Stimulated activated CD4-positive, alpha-beta T cell treated with anti-CD3 and anti-CD28 coated beads, Interleukin-12 subunit alpha, Interleukin-12 subunit beta, amount 100 ng/mL, for 4 hours (primary cell): ENCODE measurements around the gene PLA2G2D.

Experiments used
- DNase-seq: peaks from one replicate; pipeline ENCODE4 v3.0.0-alpha.2; 2020

PLA2G2D gene, protein sequence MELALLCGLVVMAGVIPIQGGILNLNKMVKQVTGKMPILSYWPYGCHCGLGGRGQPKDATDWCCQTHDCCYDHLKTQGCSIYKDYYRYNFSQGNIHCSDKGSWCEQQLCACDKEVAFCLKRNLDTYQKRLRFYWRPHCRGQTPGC

DNA sequence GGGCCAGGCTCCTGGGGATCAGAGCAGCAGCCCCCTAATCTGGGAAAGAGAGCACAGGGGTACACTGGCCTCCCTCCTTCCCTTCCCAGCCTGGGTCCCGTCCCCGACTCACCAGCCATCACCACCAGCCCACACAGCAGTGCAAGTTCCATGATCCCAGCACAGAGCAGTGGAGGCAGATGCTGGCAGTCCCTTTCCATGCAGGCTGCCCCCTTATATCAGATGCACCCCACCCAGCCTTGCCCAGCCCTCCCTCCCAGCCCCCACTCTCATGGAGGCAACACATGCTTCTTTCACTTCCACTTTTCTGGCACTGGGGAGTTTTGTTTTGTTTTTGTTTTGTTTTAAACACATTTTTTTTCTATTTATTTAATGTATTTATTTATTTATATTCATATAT, at the start of gene PLA2G2D:
Gene PLA2G2D (minus strand): TSS at position 190 of the 400 bp plus-strand sequence. CDS start 38 bp downstream, at position 152.
- DNase-seq, result no peak

DNA sequence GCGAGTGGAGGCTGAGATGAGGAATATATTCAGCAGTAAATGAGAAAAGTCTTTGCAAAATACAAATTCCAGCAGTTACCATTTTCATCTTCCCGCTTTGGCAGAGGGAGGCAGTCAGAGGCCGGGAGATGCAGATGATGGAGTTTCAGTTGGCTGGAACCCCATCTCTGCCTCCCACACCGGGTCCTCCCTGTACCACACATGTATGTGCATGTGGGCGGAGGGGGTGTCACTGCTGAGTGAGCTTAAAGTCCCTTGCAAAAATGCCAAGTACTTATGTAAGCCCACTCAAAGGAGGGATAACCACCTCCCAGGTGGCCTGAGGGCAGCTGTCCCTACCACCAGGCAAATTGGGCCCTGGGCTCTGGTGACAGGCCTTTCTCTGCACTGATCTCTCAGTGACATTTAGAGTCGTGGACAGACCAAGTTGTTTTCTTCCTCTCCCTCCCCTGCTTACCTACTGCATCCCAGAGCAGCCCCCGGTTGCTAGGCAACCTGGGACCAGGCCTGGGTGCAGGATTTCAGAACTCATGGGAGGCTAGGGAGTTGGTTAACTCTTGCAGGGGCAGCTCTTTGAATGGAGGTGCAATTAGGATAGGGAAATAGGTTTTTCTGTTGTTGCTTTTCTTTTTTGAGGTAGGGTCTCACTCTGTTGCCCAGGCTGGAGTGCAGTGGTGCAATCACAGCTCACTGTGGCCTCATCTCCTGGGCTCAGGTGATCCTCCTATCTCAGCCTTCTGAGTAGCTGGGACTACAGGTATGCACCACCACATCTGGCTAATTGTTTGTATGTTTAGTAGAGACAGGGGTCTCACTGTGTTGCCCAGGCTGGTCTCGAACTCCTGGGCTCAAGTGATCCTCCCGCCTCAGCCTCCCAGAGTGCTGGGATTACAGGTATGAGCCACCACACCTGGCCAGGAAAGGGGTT, 49.5 kb upstream of the PLA2G2D start:
- DNase-seq, result no peak

DNA sequence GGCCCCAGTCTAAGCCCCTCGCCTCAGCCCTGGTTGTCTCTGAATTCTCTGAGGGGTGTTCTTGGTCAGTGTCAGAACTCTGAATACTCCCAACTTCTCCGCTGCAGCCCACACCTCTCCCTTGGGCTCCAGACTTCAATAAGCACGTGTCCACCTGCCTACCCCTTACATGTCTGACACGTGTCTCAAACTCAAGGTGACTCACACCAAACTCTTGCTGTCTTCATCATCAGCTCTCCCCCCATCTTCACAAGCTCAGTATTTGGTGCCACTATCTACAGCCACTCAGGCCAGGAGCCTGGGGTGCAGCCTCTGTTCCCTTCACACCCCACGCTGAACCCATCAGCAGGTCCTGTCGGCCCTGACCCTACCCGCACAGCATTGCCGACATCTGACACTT, 47.8 kb upstream of the PLA2G2D start:
- no peak for DNase-seq

DNA sequence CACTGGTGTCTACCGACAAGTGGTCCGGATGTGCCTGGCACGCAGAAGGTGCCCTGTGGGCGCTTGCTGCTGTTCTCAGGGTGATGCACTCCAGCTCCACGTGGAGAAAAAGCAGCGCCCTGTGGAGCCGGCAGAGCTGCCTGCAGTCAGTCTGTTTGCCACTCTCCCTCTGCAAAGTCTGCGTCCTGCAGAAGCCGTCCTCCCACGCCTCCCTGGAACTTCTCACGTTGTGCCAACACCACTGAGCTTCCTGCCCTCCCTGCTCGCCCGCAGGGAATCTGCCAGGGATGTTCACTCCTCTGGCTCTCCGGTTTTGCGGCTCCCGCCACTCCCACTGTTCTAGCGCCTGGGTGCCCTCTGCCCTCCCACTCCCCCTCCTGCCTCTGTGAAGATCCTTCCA, 46.7 kb upstream of the PLA2G2D start:
- no peak for DNase-seq

DNA sequence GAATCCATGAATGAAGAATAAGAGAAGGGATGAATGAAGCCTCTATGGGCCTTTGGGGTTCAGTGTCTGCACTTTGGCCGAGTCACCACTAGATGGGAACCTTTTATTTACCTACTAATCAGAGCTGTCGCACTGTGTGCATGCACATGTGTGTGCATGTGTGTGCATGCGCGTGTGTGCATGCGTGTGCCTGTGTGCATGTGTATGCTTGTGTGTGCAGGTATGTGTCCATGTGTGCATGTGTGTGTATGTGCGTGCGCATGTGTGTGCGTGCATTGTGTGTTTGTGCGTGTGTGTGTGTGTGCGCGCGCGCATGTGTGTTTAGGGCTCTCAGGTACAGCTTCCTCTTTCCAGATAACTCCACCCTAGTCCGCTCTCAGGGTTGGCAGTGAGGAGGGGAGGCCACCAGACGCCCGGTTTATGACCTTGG, 46.2 kb upstream of the PLA2G2D start:
- DNase-seq, result no peak

DNA sequence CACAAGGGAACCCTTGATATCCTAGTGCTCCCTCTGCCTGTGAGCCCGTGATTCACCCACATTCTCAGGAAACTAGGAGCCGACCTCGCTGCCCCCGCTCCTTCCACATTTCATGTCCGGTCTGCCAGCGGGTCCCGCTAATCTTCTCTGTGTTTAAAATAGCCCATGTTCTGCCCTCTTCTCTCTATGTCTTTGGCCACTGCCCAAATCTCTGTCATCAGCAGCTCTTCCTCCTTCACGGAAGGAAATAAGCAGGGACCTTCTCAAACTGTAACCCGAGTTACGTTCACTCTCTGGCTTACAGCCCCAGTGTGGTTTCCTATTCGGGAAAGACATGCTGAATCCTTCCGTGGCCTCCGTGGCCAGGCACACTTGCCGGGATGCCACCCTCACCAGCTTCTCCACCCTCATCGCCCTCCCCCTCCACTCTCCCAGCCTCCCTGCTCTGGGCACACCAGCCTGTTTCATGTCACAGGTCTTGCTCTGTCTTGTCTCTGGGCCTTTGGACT, 45.4 kb upstream of the PLA2G2D start:
- DNase-seq, result no peak

DNA sequence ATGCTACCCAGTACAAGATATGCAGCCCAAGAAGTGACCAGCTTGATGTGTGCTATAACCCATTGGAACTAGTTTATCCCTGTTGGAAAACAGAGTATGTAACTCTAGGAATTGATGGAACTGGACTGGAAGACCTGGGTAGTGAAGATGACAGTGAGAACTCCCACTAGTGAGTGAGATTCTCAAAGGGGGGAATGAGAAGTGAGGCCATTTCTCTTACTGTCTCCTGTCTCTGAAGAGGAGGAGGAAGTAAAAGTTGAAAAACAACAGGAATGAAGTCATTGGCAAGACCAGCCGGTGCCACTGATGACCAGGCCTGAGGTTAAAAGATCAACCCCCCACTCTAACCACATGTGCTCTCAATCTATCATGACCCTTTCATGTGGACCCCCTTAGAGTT, 40.7 kb upstream of the PLA2G2D start:
- DNase-seq, result no peak

DNA sequence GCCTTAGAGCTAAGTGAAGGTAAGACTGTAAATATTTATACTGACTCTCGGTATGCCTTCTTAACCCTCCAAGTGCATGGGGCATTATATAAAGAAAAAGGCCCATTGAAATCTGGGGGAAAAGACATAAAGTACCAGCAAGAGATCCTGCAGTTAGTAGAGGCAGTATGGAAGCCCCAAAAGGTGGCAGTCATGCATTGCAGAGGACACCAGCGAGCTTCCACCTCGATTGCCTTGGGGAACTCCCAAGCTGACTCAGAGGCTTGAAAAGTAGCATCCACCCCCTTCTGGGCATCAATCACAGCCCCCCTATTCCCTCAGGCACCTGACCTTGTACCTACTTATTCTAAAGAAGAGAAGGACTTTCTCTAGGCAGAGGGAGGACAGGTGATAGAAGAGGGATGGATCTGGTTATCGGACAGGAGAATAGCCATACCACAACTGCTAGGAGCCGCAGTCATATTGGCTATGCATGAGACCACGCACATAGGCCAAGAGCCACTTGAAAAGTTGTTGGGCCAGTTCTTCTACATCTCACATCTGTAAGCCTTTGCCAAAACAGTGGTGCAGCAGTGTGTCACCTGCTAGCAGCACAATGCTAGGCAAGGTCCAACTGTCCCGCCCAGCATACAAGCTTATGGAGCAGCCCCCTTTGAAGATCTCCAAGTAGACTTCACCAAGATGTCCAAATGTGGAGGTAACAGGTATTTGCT, 39.2 kb upstream of the PLA2G2D start:
- no peak for DNase-seq

DNA sequence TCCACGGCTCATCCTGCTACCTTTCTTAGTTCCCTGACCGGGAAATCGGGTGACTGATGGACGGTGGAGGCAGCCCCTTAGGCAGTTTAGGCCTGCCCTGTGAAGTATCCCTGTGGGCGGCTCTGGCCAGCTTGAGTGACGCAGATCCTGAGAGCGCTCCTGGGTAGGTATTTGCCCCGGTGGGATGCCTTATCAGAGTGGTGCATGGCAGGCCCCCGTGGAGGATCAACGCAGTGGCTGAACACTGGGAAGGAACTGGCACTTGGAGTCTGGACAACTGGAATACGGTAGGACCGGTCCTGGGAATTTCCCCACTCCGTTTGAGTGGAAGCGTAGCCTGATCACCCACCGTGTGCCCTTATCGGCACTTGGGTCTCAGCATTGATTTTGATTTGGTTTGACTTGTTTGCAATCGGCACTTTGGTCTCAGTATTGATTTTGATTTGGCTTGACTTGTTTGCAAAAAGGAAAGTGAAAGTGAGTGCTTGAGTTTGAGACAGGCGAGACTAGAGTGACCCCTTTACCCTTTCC, 35.0 kb upstream of the PLA2G2D start:
- DNase-seq, result no peak

DNA sequence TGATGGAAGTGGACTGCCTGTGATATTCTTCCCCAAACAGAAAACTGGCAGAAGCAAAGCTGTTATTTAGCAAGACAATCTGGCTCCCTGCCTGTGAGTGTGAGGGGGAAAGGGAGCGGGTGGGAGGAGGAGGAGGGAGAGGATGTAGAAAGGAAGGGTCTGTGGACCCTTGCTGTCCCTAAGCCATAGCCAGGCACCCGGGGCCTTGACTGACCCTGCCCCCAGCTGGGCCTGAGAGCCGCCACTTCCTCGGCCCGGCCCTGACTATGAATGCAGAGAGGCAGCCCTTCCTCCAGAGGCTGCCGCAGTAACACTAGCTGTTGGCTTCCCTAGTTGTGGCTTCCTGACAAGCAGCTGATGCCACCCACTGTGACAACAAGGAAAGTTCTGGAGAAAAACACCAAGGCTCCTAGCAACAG, 33.7 kb upstream of the PLA2G2D start:
- no peak for DNase-seq

DNA sequence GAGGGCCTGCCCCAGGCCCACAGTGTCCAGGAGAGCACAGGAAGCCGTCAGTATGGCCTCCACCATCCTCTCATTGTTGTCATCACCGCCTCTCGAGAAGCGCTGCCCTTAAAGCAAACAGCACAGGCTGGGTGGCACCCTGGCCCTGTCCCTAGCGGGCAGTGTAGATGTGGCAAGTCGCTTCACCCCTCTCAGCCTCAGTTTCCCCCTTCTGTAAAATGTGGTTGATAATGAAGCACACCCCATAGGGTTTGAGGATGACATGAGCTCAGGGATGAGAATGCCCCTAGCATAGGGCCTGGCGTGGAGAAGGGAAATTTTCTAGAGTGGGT, 33.2 kb upstream of the PLA2G2D start:
- no peak for DNase-seq

DNA sequence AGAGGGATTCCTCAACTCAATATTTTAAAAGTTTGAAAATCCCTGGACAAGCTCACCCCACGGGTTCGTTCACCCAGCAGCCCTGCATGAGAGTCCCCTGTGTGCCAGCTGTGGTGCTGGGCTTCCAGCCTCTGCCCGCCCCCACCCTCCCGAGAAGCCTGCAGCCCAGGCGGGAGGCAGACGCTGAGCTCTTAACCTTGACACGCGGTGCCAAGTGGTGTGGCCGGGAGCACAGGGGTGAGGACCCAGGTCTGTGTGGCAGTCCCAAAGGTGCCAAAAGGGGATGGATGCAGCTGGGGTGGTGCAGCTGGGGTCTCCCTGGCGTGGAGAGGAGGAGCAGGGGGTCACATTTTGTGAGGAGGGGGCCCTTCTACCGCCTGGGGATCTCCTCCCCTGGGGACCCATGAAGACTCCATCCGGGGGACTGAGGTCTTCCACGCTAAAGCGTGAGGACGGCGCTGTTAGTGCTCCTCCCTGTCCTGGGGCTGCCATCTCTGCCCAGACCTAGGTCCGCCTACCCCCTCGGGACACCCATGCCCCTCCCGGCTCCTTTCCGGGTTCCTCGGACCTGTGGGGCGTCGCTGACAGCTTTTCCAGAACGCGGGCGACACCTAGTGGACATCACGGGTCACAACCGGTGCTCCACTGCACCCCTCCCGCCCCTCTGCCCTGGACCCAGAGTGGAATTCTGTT, 32.7 kb upstream of the PLA2G2D start:
- DNase-seq, result peak; percentile 74

DNA sequence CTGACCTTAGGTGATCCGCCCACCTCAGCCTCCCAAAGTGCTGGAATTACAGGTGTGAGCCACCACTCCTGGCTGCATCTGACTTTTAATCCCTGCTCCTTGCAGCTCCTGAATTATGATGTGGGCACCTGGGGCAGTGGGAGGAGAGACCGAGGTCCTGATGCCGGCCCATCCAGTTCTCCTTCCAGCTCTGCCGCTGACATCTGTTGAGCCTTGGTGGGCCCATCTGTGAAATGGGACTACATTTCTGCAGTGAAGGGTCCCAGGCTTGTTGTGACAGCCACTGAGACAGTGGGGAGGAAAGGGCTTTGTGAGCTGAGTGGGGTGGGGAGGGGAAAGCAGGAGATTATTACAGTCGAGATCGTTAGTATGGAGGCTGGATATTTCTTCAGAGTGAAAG, 31.6 kb upstream of the PLA2G2D start:
- no peak for DNase-seq

DNA sequence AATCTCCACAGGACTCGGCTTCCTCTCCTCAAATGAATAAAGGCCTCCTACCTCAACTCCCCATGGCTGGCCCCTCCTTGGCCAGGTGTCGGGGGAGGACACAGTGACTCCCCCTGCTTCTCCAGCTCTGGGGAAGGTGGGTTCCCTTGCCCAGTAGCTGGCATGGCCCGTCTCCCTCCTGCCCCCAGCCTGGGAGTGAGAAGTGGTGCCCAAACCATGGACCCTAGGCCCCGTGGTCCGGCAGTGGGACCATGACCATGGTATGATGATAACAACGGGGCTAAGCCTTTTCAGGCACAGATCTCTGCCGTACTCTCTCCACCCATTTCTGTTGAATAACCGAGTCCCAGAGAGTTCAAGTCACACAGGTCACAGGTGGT, 31.0 kb upstream of the PLA2G2D start:
- no peak for DNase-seq

DNA sequence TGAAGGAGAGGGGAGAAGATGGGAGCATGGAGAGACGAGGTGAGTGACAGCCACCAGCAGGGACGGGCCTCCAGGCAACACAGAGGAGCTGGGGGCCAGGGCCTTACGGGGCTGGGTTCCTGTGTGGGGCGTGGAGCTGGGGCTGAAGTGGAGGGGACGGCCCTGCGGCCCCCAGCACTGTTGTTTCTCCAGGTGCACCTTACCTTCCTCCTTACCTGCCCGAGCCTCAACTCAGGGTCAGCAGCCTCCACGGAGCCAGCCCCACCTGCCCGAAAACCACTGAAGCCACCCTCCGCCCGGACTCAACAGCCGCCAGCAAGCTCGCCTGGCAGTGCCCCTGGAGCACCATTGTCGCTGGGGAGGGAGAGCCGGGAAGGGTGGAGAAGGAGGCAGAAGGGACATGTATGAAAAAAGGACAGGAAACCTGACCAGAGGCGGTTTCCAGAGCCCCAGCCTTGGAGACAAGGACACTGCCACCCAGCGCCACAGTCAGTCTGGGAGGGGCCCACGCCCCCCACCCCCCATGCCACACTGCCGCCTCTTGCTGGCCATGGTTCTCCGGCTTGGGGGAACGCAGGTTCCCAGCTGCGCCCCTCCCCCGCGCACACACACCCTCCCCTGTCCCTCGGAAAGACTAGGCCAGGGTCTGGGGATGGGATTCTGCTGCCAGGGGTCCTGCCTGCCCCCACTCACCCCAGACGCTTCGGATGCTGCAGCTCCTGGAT, 30.4 kb upstream of the PLA2G2D start:
- no peak for DNase-seq

DNA sequence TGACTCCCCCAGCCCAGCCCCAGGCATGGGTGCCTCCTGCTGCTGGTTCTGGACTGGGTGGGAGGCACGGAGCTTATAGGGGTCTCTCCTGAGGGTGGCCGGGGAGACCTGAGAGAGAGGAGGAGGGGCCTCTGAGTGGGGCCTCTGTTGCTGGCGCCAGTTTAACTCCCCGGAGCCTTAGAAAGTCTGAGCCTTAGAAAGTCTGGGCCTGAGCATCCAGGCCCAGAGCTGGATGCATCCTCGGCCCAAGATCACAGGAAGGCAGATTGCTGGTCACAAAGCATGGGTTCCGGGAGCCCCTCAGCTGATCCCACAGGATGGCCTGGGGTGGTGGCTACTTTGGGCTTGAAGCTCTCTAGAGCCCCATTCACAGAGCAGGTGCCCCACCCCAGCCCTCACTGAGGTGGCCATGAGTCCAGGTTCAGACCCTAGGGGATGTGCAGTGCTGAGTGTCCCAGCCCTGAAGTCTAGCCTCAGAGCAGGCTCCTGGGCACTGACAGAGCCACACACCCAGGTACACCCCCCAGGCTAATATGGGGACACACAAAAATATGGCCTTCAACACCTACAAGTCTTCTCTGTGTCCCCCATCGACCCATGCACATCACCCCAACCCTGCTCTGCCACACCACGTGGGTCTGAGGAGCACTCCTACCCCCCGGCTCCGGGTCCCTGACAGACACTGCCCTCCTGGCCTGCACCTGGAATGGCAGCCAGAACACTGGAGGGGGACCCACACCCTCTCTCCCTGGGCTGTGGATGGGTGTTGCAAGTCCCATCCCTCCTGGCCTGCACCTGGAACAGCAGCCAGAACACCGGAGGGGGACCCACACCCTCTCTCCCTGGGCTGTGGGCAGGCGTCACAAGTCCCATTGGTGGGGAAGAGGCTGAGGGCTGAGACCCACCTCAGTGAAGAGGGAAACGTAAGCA, 29.5 kb upstream of the PLA2G2D start:
- DNase-seq, result no peak

DNA sequence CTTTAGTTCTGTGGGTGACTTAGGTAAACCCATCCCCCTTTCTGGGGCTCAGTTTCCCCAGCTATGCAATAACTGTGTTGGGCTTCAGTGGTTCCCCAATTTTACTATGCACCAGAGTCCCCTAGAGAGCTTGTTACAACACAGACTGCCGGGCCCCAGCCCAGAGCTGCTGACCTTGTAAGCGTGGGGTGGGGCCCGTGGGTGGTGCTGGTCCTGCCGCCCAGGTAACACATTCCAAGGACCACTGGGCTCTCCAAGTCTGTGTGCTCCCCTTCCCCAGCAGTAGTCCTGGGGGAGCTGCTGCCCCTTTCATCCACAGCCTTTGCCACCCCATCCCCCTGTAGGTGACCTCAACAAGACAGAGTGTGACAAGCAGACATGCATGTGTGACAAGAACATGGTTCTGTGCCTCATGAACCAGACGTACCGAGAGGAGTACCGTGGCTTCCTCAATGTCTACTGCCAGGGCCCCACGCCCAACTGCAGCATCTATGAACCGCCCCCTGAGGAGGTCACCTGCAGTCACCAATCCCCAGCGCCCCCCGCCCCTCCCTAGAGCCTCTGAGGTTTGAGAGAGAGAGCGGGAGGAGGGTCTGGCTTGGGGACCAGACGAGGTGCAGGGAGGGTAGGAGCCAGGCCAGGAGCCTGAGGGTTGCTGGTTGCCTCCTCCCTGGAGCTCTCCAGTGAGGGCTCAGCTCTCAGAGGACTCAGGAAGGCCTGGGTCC, 28.7 kb upstream of the PLA2G2D start:
- no peak for DNase-seq

DNA sequence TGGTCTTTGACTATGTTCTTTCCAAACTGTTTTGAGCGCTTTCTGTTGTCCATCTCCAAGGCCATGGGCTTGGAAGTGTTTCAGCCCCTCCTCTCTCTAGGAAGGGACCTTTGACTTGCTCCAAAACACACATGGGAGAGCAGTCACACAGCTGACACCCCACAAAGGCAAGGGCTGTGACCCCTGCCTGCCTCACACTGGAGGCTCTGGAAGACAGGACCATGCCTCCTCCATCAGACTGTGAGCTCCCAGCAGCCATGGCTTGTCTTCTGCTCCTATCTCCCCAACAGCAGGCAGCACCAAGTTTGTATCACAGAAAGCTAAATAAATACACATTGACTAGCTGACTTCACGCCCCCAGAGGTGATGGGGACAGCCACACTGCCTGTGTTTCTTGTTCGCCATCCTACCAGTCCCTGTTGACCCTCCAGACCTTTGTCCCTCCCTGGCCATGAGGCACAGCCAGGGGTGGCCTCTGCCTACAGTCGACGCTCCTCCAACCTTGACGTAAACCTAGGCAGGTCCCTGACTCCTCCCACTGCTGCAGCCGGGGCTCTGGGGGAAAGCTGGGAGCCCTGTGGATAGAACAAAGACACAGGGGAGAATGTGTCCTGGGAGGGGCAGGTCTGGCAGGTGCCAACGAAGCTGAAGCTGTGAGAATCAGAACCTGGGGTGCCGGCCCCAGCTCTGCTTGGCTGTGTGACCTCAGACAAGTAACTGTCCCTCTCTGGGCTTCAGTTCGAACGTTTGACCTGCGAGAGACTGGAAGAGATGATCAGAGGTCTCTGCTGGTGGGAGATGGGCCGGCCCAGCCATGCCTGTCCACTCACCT, 24.6 kb upstream of the PLA2G2D start:
- DNase-seq, result no peak

DNA sequence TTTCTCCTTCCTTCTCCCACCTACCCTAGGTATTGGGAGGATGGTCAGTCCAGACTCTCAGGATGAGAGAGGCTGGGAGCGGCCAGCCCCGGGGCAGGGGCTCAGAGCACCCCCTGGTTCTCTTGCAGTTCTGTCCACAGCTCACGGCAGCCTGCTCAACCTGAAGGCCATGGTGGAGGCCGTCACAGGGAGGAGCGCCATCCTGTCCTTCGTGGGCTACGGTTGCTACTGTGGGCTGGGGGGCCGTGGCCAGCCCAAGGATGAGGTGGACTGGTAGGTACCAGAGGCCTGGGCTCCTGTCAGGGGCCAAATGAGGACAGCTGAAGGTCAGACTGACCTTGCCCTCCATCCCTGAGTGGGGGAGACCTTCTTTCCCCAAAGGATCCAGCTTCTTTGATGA, 24.0 kb upstream of the PLA2G2D start:
- DNase-seq, result no peak
